Mammary epithelial cell (primary cell): ENCODE data around the gene ERMARD.

Experiments
- CTCF ChIP-seq, 2 donors: IDR thresholded peaks in 1 of 2; conservative IDR thresholded peaks in 1 of 2; 2 replicates each; pipeline ENCODE4 v1.5.1; 2011 to 2012; ENCODE audit warnings: inconsistent platforms in 2 of 2, low read length in 2 of 2, mild to moderate bottlenecking in 2 of 2, control low read depth in 1 of 2, low read depth in 1 of 2; ENCODE audit not compliant: insufficient read depth in 1 of 2; ENCODE audit errors: extremely low read depth in 1 of 2
- EZH2 ChIP-seq: IDR thresholded peaks from 2 replicates; pipeline ENCODE4 v1.6.1; 2012; ENCODE audit warnings: low read length, inconsistent platforms, borderline replicate concordance

GRCh38 chr6:169788809-169789145, 37.4 kb downstream of the ERMARD start:
- no peak for TF ChIP-seq CTCF (conservative IDR thresholded peaks at IDR 0.05 in 1 of 2, IDR thresholded peaks at IDR 0.05 in 1 of 2; ENCODE audit: extremely low read depth in 1 of 2, insufficient read depth in 1 of 2, low read depth in 1 of 2, low read length in 2 of 2)
- no peak for TF ChIP-seq EZH2
